ENCODE results near the gene CX3CL1.

Gene CX3CL1

GRCh38 chr16:57376313-57376818 lies 4.1 kb downstream of the CX3CL1 start:
- DNase-seq (ENCODE audit: low read depth), result no peak
- TF ChIP-seq CTCF (IDR thresholded peaks at IDR 0.05; ENCODE audit: low read depth, low read length, missing control alignments), result no peak
- H3K4me3 ChIP-seq (ENCODE audit: low read depth, low read length), result no peak overlapping the region

- no peak overlapping the region for H3K4me3 ChIP-seq (ENCODE audit: low read depth, low read length)
- TF ChIP-seq CTCF (IDR thresholded peaks at IDR 0.05; ENCODE audit: low read depth, low read length, missing control alignments), result peak; percentile 27
- peak; percentile 81 for DNase-seq (ENCODE audit: low read depth)
Measured at GRCh38 chr16:57377080-57377841, 5.0 kb downstream of the CX3CL1 start.

GRCh38 chr16:57379579-57379978 lies 7.3 kb downstream of the CX3CL1 start:
- TF ChIP-seq CTCF (IDR thresholded peaks at IDR 0.05; ENCODE audit: low read depth, low read length, missing control alignments), result no peak
- DNase-seq (ENCODE audit: low read depth), result no peak
- H3K4me3 ChIP-seq (ENCODE audit: low read depth, low read length), result no peak overlapping the region

GRCh38 chr16:57380671-57381462 lies 8.6 kb downstream of the CX3CL1 start:
- no peak for TF ChIP-seq CTCF (IDR thresholded peaks at IDR 0.05; ENCODE audit: low read depth, low read length, missing control alignments)
- DNase-seq (ENCODE audit: low read depth), result no peak
- no peak overlapping the region for H3K4me3 ChIP-seq (ENCODE audit: low read depth, low read length)

- no peak for TF ChIP-seq CTCF (IDR thresholded peaks at IDR 0.05; ENCODE audit: low read depth, low read length, missing control alignments)
- H3K4me3 ChIP-seq (ENCODE audit: low read depth, low read length), result no peak overlapping the region
- DNase-seq (ENCODE audit: low read depth), result no peak
Measured at GRCh38 chr16:57381791-57382534, 9.7 kb downstream of the CX3CL1 start.

- no peak overlapping the region for H3K4me3 ChIP-seq (ENCODE audit: low read depth, low read length)
- peak; percentile 2 for TF ChIP-seq CTCF (IDR thresholded peaks at IDR 0.05; ENCODE audit: low read depth, low read length, missing control alignments)
- DNase-seq (ENCODE audit: low read depth), result no peak
Measured at GRCh38 chr16:57382535-57383275, 10.4 kb downstream of the CX3CL1 start.
